Measurements from ENCODE around the gene KDF1. TPM values are rescaled to one million over a fixed set of nuclear protein-coding genes. Genes with fewer than 3 reads are reported as not detected.
A peak's percentile ranks its signal among the peaks of the same experiment; 100 is the strongest.

KDF1 gene
- total RNA-seq, 4 donors from 2014 or later = 2.3 TPM; not detected in 3

- Histone ChIP-seq H3K27ac (peak overlapping the region; percentile 87 to 98 (median 93)), H3K36me3 (peaks cover 0 to 13% of the 10 kb centered on the region in 2 donors), H3K9me3 (no peaks in the 10 kb centered on the region), H3K4me1 (peaks cover 15 to 94% (median 37%) of the 10 kb centered on the region in 3 donors), H3K4me3 (no peak overlapping the region), H3K27me3 (peaks cover 3% of the 10 kb centered on the region)
- 80 to 83% methylated on average over 2 to 3 of the region's 11 CpGs for WGBS, 2 donors (ENCODE audit: low coverage in 1 of 2)
- TF ChIP-seq EP300 (IDR thresholded peaks at IDR 0.05) (no peak), CTCF (IDR thresholded peaks at IDR 0.05) (no peak), POLR2A (IDR thresholded peaks at IDR 0.05) (no peak), POLR2AphosphoS5 (IDR thresholded peaks at IDR 0.05) (no peak)
- no peak for ATAC-seq
Measured at GRCh38 chr1:26998429-26999300, 38.4 kb upstream of the KDF1 start.

GRCh38 chr1:26996665-26997064 lies 36.4 kb upstream of the KDF1 start:
- Histone ChIP-seq H3K36me3 (no peaks in the 10 kb centered on the region), H3K9me3 (no peaks in the 10 kb centered on the region), H3K27me3 (peaks cover 22% of the 10 kb centered on the region), H3K4me3 (peak overlapping the region in 1 of 2 donors; percentile 4), H3K4me1 (peaks cover 18 to 86% (median 31%) of the 10 kb centered on the region in 3 donors), H3K27ac (peak overlapping the region in 3 of 4 donors; percentile 90 to 93 (median 93))
- no peak for ATAC-seq
- no peak for TF ChIP-seq POLR2AphosphoS5 (IDR thresholded peaks at IDR 0.05)
- no peak for TF ChIP-seq EP300 (IDR thresholded peaks at IDR 0.05)
- TF ChIP-seq CTCF (IDR thresholded peaks at IDR 0.05) = no peak
- TF ChIP-seq POLR2A (IDR thresholded peaks at IDR 0.05) = no peak
- 60 to 62% methylated on average over 1 to 2 of the region's 4 CpGs for WGBS, 2 donors (ENCODE audit: low coverage in 1 of 2)

- Histone ChIP-seq H3K27ac (peak overlapping the region in 3 of 4 donors; percentile 90 to 93 (median 93)), H3K4me3 (peak overlapping the region in 1 of 2 donors; percentile 4), H3K27me3 (peaks cover 28% of the 10 kb centered on the region), H3K4me1 (peaks cover 18 to 79% (median 30%) of the 10 kb centered on the region in 3 donors), H3K9me3 (no peaks in the 10 kb centered on the region), H3K36me3 (no peaks in the 10 kb centered on the region)
- no peak for ATAC-seq
- TF ChIP-seq EP300 (IDR thresholded peaks at IDR 0.05) = no peak
- no peak for TF ChIP-seq POLR2AphosphoS5 (IDR thresholded peaks at IDR 0.05)
- TF ChIP-seq POLR2A (IDR thresholded peaks at IDR 0.05) = no peak
- no peak for TF ChIP-seq CTCF (IDR thresholded peaks at IDR 0.05)
- 60% methylated on average over 1 of the region's 1 CpG; no CpG with 5 or more reads in 1 of the 2 donors for WGBS, 2 donors (ENCODE audit: low coverage in 1 of 2)
Measured at GRCh38 chr1:26996024-26996423, 35.8 kb upstream of the KDF1 start.

- Histone ChIP-seq H3K4me1 (peaks cover 14 to 69% (median 22%) of the 10 kb centered on the region in 3 donors), H3K4me3 (peak overlapping the region; percentile 57 to 91), H3K27me3 (peaks cover 30% of the 10 kb centered on the region), H3K9me3 (no peaks in the 10 kb centered on the region), H3K36me3 (no peaks in the 10 kb centered on the region), H3K27ac (peak overlapping the region; percentile 70 to 93 (median 92))
- 40% methylated on average over 9 of the region's 15 CpGs; no CpG with 5 or more reads in 1 of the 2 donors for WGBS, 2 donors (ENCODE audit: low coverage in 1 of 2)
- TF ChIP-seq EP300 (IDR thresholded peaks at IDR 0.05) = no peak
- no peak for TF ChIP-seq CTCF (IDR thresholded peaks at IDR 0.05)
- TF ChIP-seq POLR2AphosphoS5 (IDR thresholded peaks at IDR 0.05) = no peak
- no peak for TF ChIP-seq POLR2A (IDR thresholded peaks at IDR 0.05)
- no peak for ATAC-seq
Measured at GRCh38 chr1:26994787-26995517, 34.7 kb upstream of the KDF1 start.

Measured in gastroesophageal sphincter (tissue), 4 donors.